IMR-90 (cell line): ENCODE data around the gene RSPO4. TPM values are rescaled to one million over a fixed set of nuclear protein-coding genes. Genes with fewer than 3 reads are reported as not detected.

ENCODE experiments used
- ATAC-seq: fragments of 200-7000 bp; cut with Tn5 transposase; 2 replicates; pipeline ENCODE4 v1.9.1; 2020; ENCODE audit warnings: low read depth, mild to moderate bottlenecking, moderate library complexity
- BruUV-seq: library from RNA; stranded (reverse); fragments of 400-500 nt; replicated peaks from 2 replicates; lab custom pipeline; 2021; lab: Mats Ljungman, UMichigan
- CTCF ChIA-PET: fragments of 300-600 bp; formaldehyde crosslinking; extraction: SDS; loops from one replicate; lab custom pipeline; 2021; ENCODE audit warnings: antibody characterized with exemption; lab: Yijun Ruan, JAX
- POLR2A ChIA-PET: fragments of 300-600 bp; sonication (Branson Sonifier 250); formaldehyde crosslinking; loops from one replicate; lab custom pipeline; 2022; ENCODE audit warnings: antibody characterized with exemption; ENCODE audit not compliant: unreplicated experiment; lab: Charles Lee
- DNase-seq: peaks from one replicate; pipeline ENCODE4 v3.0.0; 2013
- H2AFZ ChIP-seq: replicated peaks from 2 replicates; pipeline ENCODE3; 2013; ENCODE audit warnings: low read length, mild to moderate bottlenecking; ENCODE audit not compliant: poor library complexity
- H2AK5ac ChIP-seq: 2 replicates; pipeline ENCODE4 v1.6.1; 2013; ENCODE audit warnings: low read depth, low read length, inconsistent platforms
- H2AK9ac ChIP-seq: replicated peaks from 2 replicates; pipeline ENCODE3; 2013; ENCODE audit warnings: mild to moderate bottlenecking, low read depth, low read length, moderate library complexity; ENCODE audit not compliant: poor library complexity
- H2BK120ac ChIP-seq: 2 replicates; pipeline ENCODE4 v1.6.1; 2013; ENCODE audit warnings: low read depth, low read length, inconsistent platforms
- H2BK15ac ChIP-seq: 3 replicates; pipeline ENCODE4 v1.6.1; 2013; ENCODE audit warnings: low read depth, low read length, inconsistent platforms
- H2BK20ac ChIP-seq: 2 replicates; pipeline ENCODE4 v1.6.1; 2013; ENCODE audit warnings: low read depth, mild to moderate bottlenecking, inconsistent platforms, low read length, moderate library complexity
- H2BK5ac ChIP-seq: 2 replicates; pipeline ENCODE4 v1.6.1; 2013; ENCODE audit warnings: mild to moderate bottlenecking, low read depth, low read length, inconsistent platforms; ENCODE audit not compliant: poor library complexity, severe bottlenecking
- H3K14ac ChIP-seq: replicated peaks from 2 replicates; pipeline ENCODE4 v1.6.1; 2013; ENCODE audit warnings: low read depth, low read length, inconsistent platforms
- H3K18ac ChIP-seq: 2 replicates; pipeline ENCODE4 v1.6.1; 2013; ENCODE audit warnings: low read depth, low read length, control low read depth
- H3K23ac ChIP-seq: 2 replicates; pipeline ENCODE4 v1.6.1; 2013; ENCODE audit warnings: low read depth, low read length, inconsistent platforms
- H3K27ac ChIP-seq: 2 replicates; pipeline ENCODE4 v1.5.1; 2013; ENCODE audit warnings: mild to moderate bottlenecking, control low read depth, low read length; ENCODE audit not compliant: insufficient read depth
- H3K27me3 ChIP-seq: 2 replicates; pipeline ENCODE4 v1.6.1; 2013; ENCODE audit warnings: low read length; ENCODE audit not compliant: control insufficient read depth, insufficient read depth
- H3K36me3 ChIP-seq: 2 replicates; pipeline ENCODE4 v1.6.1; 2013; ENCODE audit warnings: low read length, mixed read lengths; ENCODE audit not compliant: control insufficient read depth, insufficient read depth
- H3K4ac ChIP-seq: 2 replicates; pipeline ENCODE4 v1.6.1; 2013; ENCODE audit warnings: low read depth, low read length, inconsistent platforms
- H3K4me1 ChIP-seq: 2 replicates; pipeline ENCODE4 v1.6.1; 2013; ENCODE audit warnings: low read length, mixed read lengths; ENCODE audit not compliant: control insufficient read depth, insufficient read depth
- H3K4me2 ChIP-seq: 2 replicates; pipeline ENCODE4 v1.6.1; 2013; ENCODE audit warnings: low read depth, mild to moderate bottlenecking, control low read depth, low read length, moderate library complexity
- H3K4me3 ChIP-seq: 2 replicates; pipeline ENCODE4 v1.5.1; 2013; ENCODE audit warnings: low read depth, mild to moderate bottlenecking, control low read depth, low read length, moderate library complexity; ENCODE audit not compliant: insufficient read depth
- H3K56ac ChIP-seq: 2 replicates; pipeline ENCODE4 v1.6.1; 2013; ENCODE audit warnings: low read length, inconsistent platforms; ENCODE audit not compliant: insufficient read depth; ENCODE audit errors: extremely low read depth
- H3K79me1 ChIP-seq, 2 experiments: 2 replicates each; pipeline ENCODE4 v1.6.1; 2013; ENCODE audit warnings: low read length in 2 of 2, inconsistent platforms in 1 of 2, low read depth in 1 of 2
- H3K9ac ChIP-seq: 2 replicates; pipeline ENCODE4 v1.6.1; 2013; ENCODE audit warnings: low read depth, low read length, control low read depth
- H3K9me1 ChIP-seq: 2 replicates; pipeline ENCODE4 v1.6.1; 2013; ENCODE audit warnings: low read length, inconsistent platforms; ENCODE audit not compliant: insufficient read depth
- H3K9me3 ChIP-seq: 2 replicates; pipeline ENCODE4 v1.6.1; 2013; ENCODE audit warnings: low read length; ENCODE audit not compliant: control insufficient read depth, insufficient read depth
- H4K20me1 ChIP-seq: 2 replicates; pipeline ENCODE4 v1.6.1; 2013; ENCODE audit warnings: low read length, inconsistent platforms; ENCODE audit not compliant: insufficient read depth
- H4K5ac ChIP-seq: 2 replicates; pipeline ENCODE4 v1.6.1; 2013; ENCODE audit warnings: mild to moderate bottlenecking, low read depth, low read length, control low read depth
- H4K8ac ChIP-seq, 2 experiments: 2 replicates each; pipeline ENCODE4 v1.6.1; 2013; ENCODE audit warnings: low read depth in 2 of 2, low read length in 2 of 2, control low read depth in 1 of 2, inconsistent platforms in 1 of 2
- H4K91ac ChIP-seq: 2 replicates; pipeline ENCODE4 v1.6.1; 2013; ENCODE audit warnings: low read depth, low read length, inconsistent platforms; ENCODE audit not compliant: insufficient read depth
- BHLHE40 ChIP-seq: fragments of 150-350 bp; IDR thresholded peaks from 2 replicates; pipeline ENCODE4 v1.6.1; 2016; ENCODE audit warnings: mild to moderate bottlenecking, low read depth, low read length
- CEBPB ChIP-seq: IDR thresholded peaks from 2 replicates; pipeline ENCODE4 v1.6.1; 2012; ENCODE audit warnings: low read depth, low read length, improper control_type of control experiment
- CHD1 ChIP-seq: IDR thresholded peaks from 2 replicates; pipeline ENCODE4 v1.6.1; 2012; ENCODE audit warnings: low read depth, low read length, improper control_type of control experiment
- FOS ChIP-seq: fragments of 150-350 bp; IDR thresholded peaks from 2 replicates; pipeline ENCODE4 v1.6.1; 2016; ENCODE audit warnings: low read depth, low read length
- MAFK ChIP-seq: IDR thresholded peaks from 2 replicates; pipeline ENCODE4 v1.6.1; 2012; ENCODE audit warnings: low read depth, low read length, improper control_type of control experiment
- MAZ ChIP-seq: IDR thresholded peaks from 2 replicates; pipeline ENCODE4 v1.6.1; 2012; ENCODE audit warnings: low read depth, mild to moderate bottlenecking, low read length, improper control_type of control experiment, moderate library complexity, borderline replicate concordance
- MXI1 ChIP-seq: IDR thresholded peaks from 2 replicates; pipeline ENCODE4 v1.6.1; 2012; ENCODE audit warnings: low read depth, mild to moderate bottlenecking, low read length, moderate library complexity, borderline replicate concordance
- NFE2L2 ChIP-seq: fragments of 150-350 bp; IDR thresholded peaks from 2 replicates; pipeline ENCODE4 v1.6.1; 2016; ENCODE audit warnings: low read depth, mild to moderate bottlenecking, low read length
- POLR2A ChIP-seq: IDR thresholded peaks from 2 replicates; pipeline ENCODE4 v1.6.1; 2012; ENCODE audit warnings: mild to moderate bottlenecking, low read depth, low read length
- RAD21 ChIP-seq: IDR thresholded peaks from 2 replicates; pipeline ENCODE4 v1.6.1; 2012; ENCODE audit warnings: low read length, improper control_type of control experiment
- RCOR1 ChIP-seq: IDR thresholded peaks from 2 replicates; pipeline ENCODE4 v1.6.1; 2012; ENCODE audit warnings: mild to moderate bottlenecking, low read length, improper control_type of control experiment; ENCODE audit not compliant: insufficient replicate concordance
- RFX5 ChIP-seq: IDR thresholded peaks from 2 replicates; pipeline ENCODE4 v1.8.0; 2012; ENCODE audit warnings: low read depth, mild to moderate bottlenecking, low read length, moderate library complexity
- SMC3 ChIP-seq: fragments of 150-350 bp; IDR thresholded peaks from 2 replicates; pipeline ENCODE4 v1.6.1; 2016; ENCODE audit warnings: low read depth, mild to moderate bottlenecking, antibody characterized with exemption, low read length, moderate library complexity
- WGBS, 2 experiments: methylation state at CpG; one replicate each; pipeline versions ENCODE4 v1.1.5 to v1.1.7; 2013; ENCODE audit warnings: missing lambda C conversion rate in 2 of 2; ENCODE audit not compliant: insufficient read length in 1 of 2; ENCODE audit errors: extremely low coverage in 2 of 2; 5-methylcytosine and 5-hydroxymethylcytosine counted together
- dilution Hi-C: fragments of 300-500 bp; cut with HindIII; formaldehyde crosslinking; loops from one replicate; pipeline ENCODE4 v1.14.3; 2018; ENCODE audit warnings: low sequenced_read_pairs; ENCODE audit not compliant: unreplicated experiment
- in situ Hi-C: fragments of 300-500 bp; cut with MboI; formaldehyde crosslinking; loops from 3 replicates; pipeline ENCODE4 v1.14.3; 2019; ENCODE audit warnings: low sequenced_read_pairs, inconsistent platforms, mixed read lengths
- intact Hi-C: fragments of 100-400 bp; cut with micrococcal nuclease; formaldehyde crosslinking; loops from 2 replicates; pipeline ENCODE4 v1.10.0; 2022
- polyA plus RNA-seq, 3 experiments: library from polyadenylated mRNA; depleted of rRNA; stranded (reverse); fragments of >200 nt; gene quantifications; 2 replicates each; pipeline ENCODE4 v1.2.3, GENCODE V29; 2012; ENCODE audit warnings: low replicate concordance in 1 of 3
- total RNA-seq: library from RNA; depleted of rRNA; stranded (reverse); fragments of >200 nt; gene quantifications from 2 replicates; pipeline ENCODE4 v1.2.3, GENCODE V29; 2012
- TF ChIP-seq, protein P1 (sequence below): conservative IDR thresholded peaks from 2 replicates; pipeline ENCODE4 v1.5.1; 2012; ENCODE audit warnings: mild to moderate bottlenecking, low read depth, low read length, improper control_type of control experiment
- TF ChIP-seq, protein P2 (sequence below): fragments of 150-350 bp; IDR thresholded peaks from 2 replicates; pipeline ENCODE4 v1.6.1; 2016; ENCODE audit warnings: low read depth, mild to moderate bottlenecking, low read length, moderate library complexity, borderline replicate concordance
- TF ChIP-seq, protein P3 (sequence below): fragments of 150-350 bp; IDR thresholded peaks from 2 replicates; pipeline ENCODE4 v1.6.1; 2017; ENCODE audit warnings: mild to moderate bottlenecking, antibody characterized with exemption, low read length, low read depth

RSPO4 gene
- total and polyA plus RNA-seq, 2 of the 4 experiments (the other 2 are of a cell fraction), result not detected

DNA sequence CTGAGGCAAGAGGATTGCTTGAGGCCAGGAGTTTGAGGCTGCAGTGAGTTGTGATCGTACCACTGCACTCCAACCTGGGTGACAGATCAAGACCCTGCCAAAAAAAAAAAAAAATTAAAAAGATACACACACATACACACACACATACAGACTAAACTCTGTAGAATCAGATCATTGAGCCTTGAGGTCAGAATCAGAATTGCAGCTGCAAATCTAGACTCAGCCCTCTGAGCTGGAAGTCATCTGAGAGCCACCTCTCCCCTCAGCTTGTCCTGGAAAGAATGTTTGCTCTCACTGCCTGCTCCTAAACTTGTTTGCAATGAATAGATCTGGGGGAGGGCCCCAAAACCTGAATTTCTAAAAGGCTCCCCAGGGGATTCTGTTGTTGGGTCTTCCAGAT is 44.6 kb downstream of the RSPO4 start:
- ChIA-PET POLR2A (no interaction called here), CTCF (interaction anchor here (0.6 to 3.9 kb wide), 6 partner anchors 24 to 665 kb away, joined by 3 to 63 read pairs (median 5); partner anchors contain the start of gene FAM110A)
- no peak overlapping the region for H3K4ac ChIP-seq
- no TSS peak for BruUV-seq
- H4K8ac ChIP-seq, result no peak overlapping the region
- no peak overlapping the region for H2BK20ac ChIP-seq
- no peak overlapping the region for H4K91ac ChIP-seq
- H3K18ac ChIP-seq, result no peak overlapping the region
- dilution Hi-C loops, result no loop called here
- no peak for ATAC-seq
- no peak overlapping the region for H3K4me2 ChIP-seq
- no CpG with 5 or more reads among the region's 1 CpG for WGBS, 2 experiments
- no peak overlapping the region for H3K14ac ChIP-seq
- H3K4me3 ChIP-seq, result no peak overlapping the region
- no peak overlapping the region for H2BK5ac ChIP-seq
- no peak overlapping the region for H2AK5ac ChIP-seq
- peak; percentile 1 for DNase-seq
- TF ChIP-seq FOS, result no peak
- no peak for TF ChIP-seq MAZ
- no peak for TF ChIP-seq POLR2A
- TF ChIP-seq NFE2L2, result no peak
- TF ChIP-seq RFX5, result no peak
- TF ChIP-seq SMC3, result no peak
- TF ChIP-seq CEBPB, result no peak
- TF ChIP-seq MAFK, result no peak
- TF ChIP-seq RAD21, result no peak
- TF ChIP-seq, protein P1, sequence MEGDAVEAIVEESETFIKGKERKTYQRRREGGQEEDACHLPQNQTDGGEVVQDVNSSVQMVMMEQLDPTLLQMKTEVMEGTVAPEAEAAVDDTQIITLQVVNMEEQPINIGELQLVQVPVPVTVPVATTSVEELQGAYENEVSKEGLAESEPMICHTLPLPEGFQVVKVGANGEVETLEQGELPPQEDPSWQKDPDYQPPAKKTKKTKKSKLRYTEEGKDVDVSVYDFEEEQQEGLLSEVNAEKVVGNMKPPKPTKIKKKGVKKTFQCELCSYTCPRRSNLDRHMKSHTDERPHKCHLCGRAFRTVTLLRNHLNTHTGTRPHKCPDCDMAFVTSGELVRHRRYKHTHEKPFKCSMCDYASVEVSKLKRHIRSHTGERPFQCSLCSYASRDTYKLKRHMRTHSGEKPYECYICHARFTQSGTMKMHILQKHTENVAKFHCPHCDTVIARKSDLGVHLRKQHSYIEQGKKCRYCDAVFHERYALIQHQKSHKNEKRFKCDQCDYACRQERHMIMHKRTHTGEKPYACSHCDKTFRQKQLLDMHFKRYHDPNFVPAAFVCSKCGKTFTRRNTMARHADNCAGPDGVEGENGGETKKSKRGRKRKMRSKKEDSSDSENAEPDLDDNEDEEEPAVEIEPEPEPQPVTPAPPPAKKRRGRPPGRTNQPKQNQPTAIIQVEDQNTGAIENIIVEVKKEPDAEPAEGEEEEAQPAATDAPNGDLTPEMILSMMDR, result no peak
- TF ChIP-seq RCOR1, result no peak
- TF ChIP-seq, protein P2, sequence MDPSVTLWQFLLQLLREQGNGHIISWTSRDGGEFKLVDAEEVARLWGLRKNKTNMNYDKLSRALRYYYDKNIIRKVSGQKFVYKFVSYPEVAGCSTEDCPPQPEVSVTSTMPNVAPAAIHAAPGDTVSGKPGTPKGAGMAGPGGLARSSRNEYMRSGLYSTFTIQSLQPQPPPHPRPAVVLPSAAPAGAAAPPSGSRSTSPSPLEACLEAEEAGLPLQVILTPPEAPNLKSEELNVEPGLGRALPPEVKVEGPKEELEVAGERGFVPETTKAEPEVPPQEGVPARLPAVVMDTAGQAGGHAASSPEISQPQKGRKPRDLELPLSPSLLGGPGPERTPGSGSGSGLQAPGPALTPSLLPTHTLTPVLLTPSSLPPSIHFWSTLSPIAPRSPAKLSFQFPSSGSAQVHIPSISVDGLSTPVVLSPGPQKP, result no peak
- TF ChIP-seq MXI1, result no peak
- TF ChIP-seq CHD1, result no peak
- TF ChIP-seq BHLHE40, result no peak
- TF ChIP-seq, protein P3, sequence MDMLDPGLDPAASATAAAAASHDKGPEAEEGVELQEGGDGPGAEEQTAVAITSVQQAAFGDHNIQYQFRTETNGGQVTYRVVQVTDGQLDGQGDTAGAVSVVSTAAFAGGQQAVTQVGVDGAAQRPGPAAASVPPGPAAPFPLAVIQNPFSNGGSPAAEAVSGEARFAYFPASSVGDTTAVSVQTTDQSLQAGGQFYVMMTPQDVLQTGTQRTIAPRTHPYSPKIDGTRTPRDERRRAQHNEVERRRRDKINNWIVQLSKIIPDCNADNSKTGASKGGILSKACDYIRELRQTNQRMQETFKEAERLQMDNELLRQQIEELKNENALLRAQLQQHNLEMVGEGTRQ, result no peak
- intact Hi-C loops, result loop anchor here (5.0 kb wide), 2 partner anchors 125 to 255 kb away; partner anchors contain the start of gene FAM110A
- H4K5ac ChIP-seq, result no peak overlapping the region
- no peak overlapping the region for H3K9ac ChIP-seq
- H3K23ac ChIP-seq, result no peak overlapping the region
- H3K9me3 ChIP-seq, result no peaks in the 10 kb centered on the region
- H3K27me3 ChIP-seq, result peaks cover 8% of the 10 kb centered on the region
- H2AFZ ChIP-seq, result no peak overlapping the region
- in situ Hi-C loops, result no loop called here
- H3K79me1 ChIP-seq, result no peaks in the 10 kb centered on the region
- no peaks in the 10 kb centered on the region for H3K9me1 ChIP-seq
- H3K56ac ChIP-seq, result no peak overlapping the region
- H2BK120ac ChIP-seq, result no peak overlapping the region
- H3K27ac ChIP-seq, result no peak overlapping the region
- no peak overlapping the region for H2BK15ac ChIP-seq
- no peak overlapping the region for H2AK9ac ChIP-seq
- no peaks in the 10 kb centered on the region for H3K4me1 ChIP-seq
- H4K20me1 ChIP-seq, result no peaks in the 10 kb centered on the region
- H3K36me3 ChIP-seq, result no peaks in the 10 kb centered on the region
